ENCODE results near the gene TMCO4. TPM values are rescaled to one million over a fixed set of nuclear protein-coding genes. Genes with fewer than 3 reads are reported as not detected.

Gene TMCO4
- total and polyA plus RNA-seq, 10 of the 15 experiments (the other 5 are each of a cell fraction or from before 2014, with no cell fraction given), result 2.4 to 20.8 (median 13.0) TPM

DNA sequence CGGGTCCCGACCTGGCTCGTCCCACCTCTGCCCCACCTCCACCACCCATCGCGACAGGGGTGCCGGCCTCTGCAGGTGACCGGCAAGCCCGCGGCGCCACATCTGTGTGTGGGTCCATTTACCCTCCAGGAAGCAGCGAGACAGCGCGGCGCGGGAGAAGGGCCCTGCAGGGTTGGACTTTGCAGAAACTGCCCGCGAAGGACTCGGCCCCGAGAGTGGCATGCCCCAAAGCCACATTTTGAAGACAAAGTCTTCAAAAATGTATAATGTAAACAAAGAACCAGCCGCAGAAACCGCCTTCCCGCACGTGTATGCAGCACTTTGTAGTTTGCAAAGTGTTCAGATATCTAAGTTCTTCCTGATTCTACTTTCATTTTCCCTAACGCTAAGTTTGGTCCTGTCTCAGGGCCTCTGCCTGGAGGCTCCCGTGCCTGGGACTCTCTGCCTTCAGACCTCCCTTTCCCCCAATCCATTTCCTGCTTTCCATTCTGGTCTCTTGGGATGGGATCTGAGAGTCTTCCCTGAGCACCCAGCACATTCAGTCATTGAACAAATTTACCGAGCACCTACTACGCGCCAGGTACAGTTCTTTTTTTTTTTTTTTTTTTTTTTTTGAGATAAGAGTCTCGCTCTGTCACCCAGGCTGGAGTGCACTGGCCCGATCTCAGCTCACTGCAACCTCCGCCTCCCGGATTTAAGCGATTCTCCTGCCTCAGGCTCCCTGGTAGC is 524 bp upstream of the TMCO4 start:
- DNase-seq (ENCODE audit: low read depth, low spot score) (no peak), FAIRE-seq (peak; percentile 74), ATAC-seq (peak; percentile 59)
- intact Hi-C loops (cut with micrococcal nuclease; ENCODE audit: unreplicated experiment) (no loop called here), in situ Hi-C loops (cut with MboI) (no loop called here)
- WGBS (ENCODE audit: insufficient coverage, insufficient replicate concordance, low lambda C conversion rate, missing lambda C conversion rate), result 19% methylated on average over 29 of the region's 33 CpGs
- H2AFZ ChIP-seq (ENCODE audit: control insufficient read depth, low read depth, low read length), result peak overlapping the region; percentile 92
- H3K9me3 ChIP-seq (replicated peaks; ENCODE audit: control insufficient read depth, insufficient read depth, low read length), result no peaks in the 10 kb centered on the region
- POLR2A ChIA-PET, result no interaction called here
- H4K20me1 ChIP-seq (ENCODE audit: control insufficient read depth, insufficient read depth), result no peaks in the 10 kb centered on the region
- peaks cover 7% of the 10 kb centered on the region for H3K4me1 ChIP-seq (ENCODE audit: control insufficient read depth, insufficient read depth, low read length)
- TSS peak; percentile 87 for BruUV-seq (replicated peaks)
- CTCF ChIA-PET, result no interaction called here
- peak overlapping the region; percentile 98 for H3K4me2 ChIP-seq (ENCODE audit: control insufficient read depth, insufficient read depth)
- no peaks in the 10 kb centered on the region for H3K27me3 ChIP-seq (replicated peaks in 1 of 2; ENCODE audit: control insufficient read depth in 2 of 2, insufficient read depth in 2 of 2, low read length in 1 of 2)
- H3K36me3 ChIP-seq (ENCODE audit: control insufficient read depth in 2 of 2, insufficient read depth in 2 of 2, low read length in 1 of 2), result no peaks in the 10 kb centered on the region
- H3K27ac ChIP-seq (ENCODE audit: control insufficient read depth, insufficient read depth), result peak overlapping the region; percentile 84
- RAD21 ChIA-PET (ENCODE audit: unreplicated experiment), result no interaction called here
- peaks cover 4% of the 10 kb centered on the region for H3K79me2 ChIP-seq (ENCODE audit: control insufficient read depth, insufficient read depth, low read length)
- H3K9ac ChIP-seq (ENCODE audit: control insufficient read depth, insufficient read depth, low read length), result peak overlapping the region; percentile 83
- SMC1A ChIA-PET (ENCODE audit: uncharacterized antibody, unreplicated experiment), result no interaction called here
- H3K4me3 ChIP-seq, result peak overlapping the region; percentile 78
- no peak for TF ChIP-seq CBX5 (IDR thresholded peaks at IDR 0.05; ENCODE audit: low read depth)
- TF ChIP-seq RELB (IDR thresholded peaks at IDR 0.05; ENCODE audit: low read depth), result peak; percentile 49; the same call in 1 of the 2 replicates
- TF ChIP-seq EP300 (IDR thresholded peaks at IDR 0.05; ENCODE audit: borderline replicate concordance in 1 of 2, control insufficient read depth in 1 of 2, low read depth in 2 of 2, low read length in 2 of 2), result no peak
- peak; percentile 76 to 80 for TF ChIP-seq BHLHE40 (IDR thresholded peaks at IDR 0.05; ENCODE audit: borderline replicate concordance in 1 of 2, low read depth in 2 of 2, low read length in 1 of 2)
- TF ChIP-seq SPI1 (IDR thresholded peaks at IDR 0.05; ENCODE audit: borderline replicate concordance, insufficient read depth, low read depth, low read length), result no peak
- TF ChIP-seq NKRF (conservative IDR thresholded peaks at IDR 0.05), result 0 out of 2 replicates have a peak, but pooled peaks have one; percentile 23
- TF ChIP-seq NBN (IDR thresholded peaks at IDR 0.05), result 0 out of 2 replicates have a peak, but pooled peaks have one; percentile 54
- no peak for TF ChIP-seq NFIC (IDR thresholded peaks at IDR 0.05; ENCODE audit: low read depth, low read length)
- no peak for TF ChIP-seq SRF (IDR thresholded peaks at IDR 0.05; ENCODE audit: low read depth in 2 of 2, low read length in 2 of 2)
- no peak for TF ChIP-seq RAD51 (IDR thresholded peaks at IDR 0.05)
- TF ChIP-seq BRCA1 (IDR thresholded peaks at IDR 0.05; ENCODE audit: low read depth, low read length), result no peak
- 0 out of 4 replicates have a peak, but pooled peaks of 1 of the 2 experiments have one; percentile 35 for TF ChIP-seq IKZF2 (IDR thresholded peaks at IDR 0.05)
- TF ChIP-seq TBL1XR1 (IDR thresholded peaks at IDR 0.05; ENCODE audit: low read depth, low read length), result no peak
- no peak for TF ChIP-seq NR2C1 (IDR thresholded peaks at IDR 0.05)
- TF ChIP-seq GATAD2B (conservative IDR thresholded peaks at IDR 0.05; ENCODE audit: low read depth), result peak; percentile 8; the same call in 1 of the 2 replicates
- peak; percentile 77 for TF ChIP-seq RUNX3 (IDR thresholded peaks at IDR 0.05; ENCODE audit: low read length)
- peak; percentile 18; the same call in 1 of the 2 replicates for TF ChIP-seq TAF1 (IDR thresholded peaks at IDR 0.05; ENCODE audit: borderline replicate concordance, low read depth, low read length)
- TF ChIP-seq RAD21 (IDR thresholded peaks at IDR 0.05; ENCODE audit: insufficient read depth, low read depth, low read length), result no peak
